Posterior vena cava (tissue), 2 donors: ENCODE results near the gene PGAP3. TPM values are rescaled to one million over a fixed set of nuclear protein-coding genes. Genes with fewer than 3 reads are reported as not detected.

Source experiments
- DNase-seq: peaks from one replicate; pipeline ENCODE4 v3.0.0-alpha.2; 2020; ENCODE audit warnings: low spot score
- intact Hi-C, 2 donors: fragments of 100-400 bp; cut with DNase I; formaldehyde crosslinking; loops; one replicate each; pipeline versions ENCODE4 v1.14.1 to v1.14.2; 2022 to 2023
- total RNA-seq, 2 donors: library from RNA; stranded (reverse); fragmentation: NEBNext Ultra II Directional; extraction: Animal tissue kit (Norgen Biotek cat#: 25700); gene quantifications; one replicate each; pipeline ENCODE4 v1.2.1, GENCODE V29; 2021
- donor health status: DM: yes; HTN: yes; CAD: no.
- donor health status: DM: yes; HTN: yes; CAD: no.

The PGAP3 gene
- total RNA-seq, 2 donors from 2014 or later = 12.0 to 12.3 TPM

DNA sequence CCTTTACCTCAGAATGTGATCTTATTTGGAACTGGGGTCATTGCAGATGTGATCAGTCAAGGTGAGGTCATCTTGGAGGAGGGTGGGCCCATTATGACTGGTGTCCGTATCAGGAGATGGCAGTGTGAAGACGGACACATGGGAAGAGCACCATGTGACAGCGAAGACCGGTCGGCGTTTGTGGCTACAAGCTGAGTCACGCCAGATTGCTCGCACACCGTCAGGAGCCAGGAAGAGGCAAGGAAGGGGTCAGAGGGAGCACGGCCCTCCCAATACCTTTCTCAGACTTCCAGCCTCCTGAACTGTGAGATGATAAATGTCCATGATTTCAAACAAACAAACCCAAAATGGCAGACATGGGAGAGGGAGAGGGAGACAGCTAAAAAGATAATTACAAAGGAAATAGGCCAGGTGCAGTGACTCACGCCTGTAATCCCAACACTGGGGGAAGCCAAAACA is 37.7 kb downstream of the PGAP3 start:
- DNase-seq = no peak
- intact Hi-C loops = no loop called here

DNA sequence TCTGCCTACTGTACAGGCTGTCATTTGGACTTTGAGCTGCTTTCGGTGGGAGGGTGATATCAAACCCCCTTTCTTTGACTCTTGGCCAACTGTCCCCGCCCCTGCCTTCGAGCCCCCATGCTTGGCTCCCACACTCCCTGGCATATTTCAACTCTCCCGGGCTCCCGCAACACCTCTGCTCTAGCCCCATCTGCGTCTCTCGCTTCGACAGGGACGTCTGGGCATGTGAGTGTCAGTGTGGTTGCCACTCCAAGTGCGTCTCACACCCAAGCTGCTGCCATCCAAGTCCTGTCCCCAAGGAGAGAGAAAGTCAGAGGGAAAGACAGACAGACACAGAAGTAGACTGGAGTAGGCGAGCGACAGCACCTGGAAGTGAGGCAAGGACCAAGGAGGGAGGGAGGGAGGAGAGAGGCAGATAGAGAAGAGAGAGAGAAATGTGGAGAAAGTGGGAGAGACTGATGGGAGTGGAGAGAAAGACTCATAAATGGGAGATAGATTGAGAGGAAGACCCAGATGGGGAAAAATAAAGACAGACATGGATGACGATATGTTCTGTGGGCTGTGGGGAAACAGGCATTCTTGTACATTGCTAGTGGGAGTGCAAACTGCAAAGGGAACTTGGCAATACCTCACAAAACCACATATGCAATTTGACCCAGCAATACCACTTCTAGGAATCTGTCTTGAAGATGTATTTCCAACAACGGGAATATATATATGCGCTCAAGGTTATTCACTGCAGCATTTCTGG is 39.1 kb downstream of the PGAP3 start:
- intact Hi-C loops = no loop called here
- DNase-seq = no peak

DNA sequence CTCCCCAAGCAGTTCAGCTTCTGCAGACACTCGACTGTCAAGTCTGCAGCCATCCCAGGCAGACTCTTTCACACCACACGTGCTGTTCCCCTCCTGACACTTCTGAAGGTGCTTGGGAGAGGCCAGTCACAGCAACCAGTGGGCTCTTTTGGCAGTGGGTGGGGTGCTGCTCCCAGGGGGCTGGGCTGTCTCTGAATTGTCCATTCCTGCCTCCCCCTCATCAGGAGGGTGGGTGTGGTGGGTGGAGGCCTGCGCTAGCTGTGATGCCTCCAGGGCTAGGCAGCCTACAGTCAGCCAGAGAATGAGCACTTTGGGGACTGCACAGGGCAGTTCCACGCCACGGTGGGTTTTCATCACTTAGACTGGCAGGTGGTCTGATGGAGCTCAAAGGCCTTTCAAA is 40.6 kb downstream of the PGAP3 start:
- intact Hi-C loops = no loop called here
- DNase-seq = no peak

DNA sequence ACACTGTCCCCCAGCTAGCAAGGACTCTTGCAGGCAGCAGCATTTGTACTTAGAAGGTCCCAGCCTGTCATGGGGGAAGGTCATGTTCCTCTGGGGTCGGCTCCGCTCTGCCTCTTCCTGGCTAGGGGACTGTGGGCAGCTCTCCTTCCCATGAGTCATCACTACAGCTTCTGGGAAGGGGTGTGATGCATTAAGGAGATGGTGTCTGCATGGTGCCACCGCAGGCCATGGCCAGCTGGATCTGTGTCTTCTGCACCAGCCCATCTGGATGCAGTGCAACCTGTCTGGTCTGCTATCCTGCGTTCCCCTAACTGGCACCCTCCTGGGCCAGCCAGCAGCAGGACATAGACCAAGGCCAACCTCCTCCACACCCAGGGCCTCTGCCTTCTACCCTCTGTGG is 44.6 kb downstream of the PGAP3 start:
- no peak for DNase-seq
- intact Hi-C loops = no loop called here

DNA sequence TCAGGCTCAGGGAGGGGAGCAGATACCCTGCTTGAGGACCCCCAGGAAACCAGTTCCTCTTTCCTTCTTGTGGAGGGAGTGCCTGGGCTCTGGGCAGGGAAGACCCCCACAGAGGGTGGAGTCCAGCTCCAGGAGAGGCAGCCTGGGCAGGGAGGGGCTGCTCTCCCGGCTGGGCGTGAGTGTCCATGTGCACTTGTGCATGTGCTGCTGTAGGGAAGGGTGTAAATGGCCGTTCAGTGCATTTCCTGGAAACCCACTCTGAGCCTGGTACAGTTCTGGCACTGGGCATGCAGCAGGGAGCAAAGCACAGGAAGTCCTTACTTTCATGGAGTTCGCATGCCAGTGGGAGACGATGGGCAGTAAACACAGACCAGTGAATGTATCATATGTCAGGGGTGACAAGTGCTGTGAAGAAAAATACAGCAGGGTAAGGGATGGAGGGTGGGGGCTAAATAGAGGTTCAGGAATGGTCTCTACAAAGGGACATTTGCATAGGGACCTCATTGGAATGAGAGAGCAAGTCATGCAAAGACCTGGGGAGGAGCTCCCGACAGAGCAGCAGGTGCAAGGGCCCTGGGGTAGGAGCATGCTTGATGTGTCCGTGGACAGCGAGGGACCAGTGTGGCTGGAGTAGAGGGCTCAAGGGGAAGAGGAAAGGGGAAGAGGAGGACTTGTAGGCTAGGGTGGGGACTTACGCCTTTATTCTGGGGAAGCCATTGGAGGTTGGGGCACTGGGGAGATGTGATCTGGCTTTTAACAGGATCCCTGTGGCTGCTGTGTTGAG is 45.4 kb downstream of the PGAP3 start:
- intact Hi-C loops = no loop called here
- no peak for DNase-seq

DNA sequence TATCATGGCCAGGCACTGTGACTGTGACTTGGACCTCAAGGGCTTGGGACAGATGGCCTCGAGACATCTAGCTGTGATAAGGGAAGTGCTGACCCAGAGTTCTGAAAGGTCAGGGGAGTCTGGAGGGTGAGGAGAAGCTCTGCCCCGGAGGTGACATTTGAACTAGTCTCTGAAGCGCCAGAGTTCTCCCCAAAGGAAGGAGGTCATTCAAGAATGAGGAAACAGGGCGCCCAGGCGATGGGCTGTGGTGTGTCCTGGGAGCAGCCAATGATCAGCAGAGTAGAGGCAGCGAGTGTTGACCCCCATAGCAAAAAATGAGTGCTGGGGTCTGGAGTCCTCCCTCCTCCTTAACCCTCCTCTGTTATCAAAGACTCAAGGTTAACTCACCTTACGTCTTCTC is 46.0 kb downstream of the PGAP3 start:
- intact Hi-C loops = no loop called here
- no peak for DNase-seq

DNA sequence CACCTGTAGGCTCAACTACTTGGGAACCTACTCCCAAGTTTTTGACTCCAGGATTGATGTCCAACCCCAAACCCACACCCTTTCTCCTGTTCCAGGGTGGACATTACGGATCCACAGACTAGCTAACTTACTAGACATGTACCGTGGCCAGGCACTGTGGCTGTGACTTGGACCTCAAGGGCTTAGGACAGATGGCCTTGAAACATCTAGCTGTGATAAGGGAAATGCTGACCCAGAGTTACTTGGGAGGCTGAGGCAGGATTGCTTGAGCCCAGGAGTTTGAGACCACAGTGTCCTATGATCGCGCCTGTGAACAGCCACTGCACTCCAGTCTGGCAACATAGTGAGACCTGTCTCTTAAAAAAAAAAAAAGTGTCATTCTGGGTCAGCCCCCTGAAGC is 46.8 kb downstream of the PGAP3 start:
- intact Hi-C loops = no loop called here

DNA sequence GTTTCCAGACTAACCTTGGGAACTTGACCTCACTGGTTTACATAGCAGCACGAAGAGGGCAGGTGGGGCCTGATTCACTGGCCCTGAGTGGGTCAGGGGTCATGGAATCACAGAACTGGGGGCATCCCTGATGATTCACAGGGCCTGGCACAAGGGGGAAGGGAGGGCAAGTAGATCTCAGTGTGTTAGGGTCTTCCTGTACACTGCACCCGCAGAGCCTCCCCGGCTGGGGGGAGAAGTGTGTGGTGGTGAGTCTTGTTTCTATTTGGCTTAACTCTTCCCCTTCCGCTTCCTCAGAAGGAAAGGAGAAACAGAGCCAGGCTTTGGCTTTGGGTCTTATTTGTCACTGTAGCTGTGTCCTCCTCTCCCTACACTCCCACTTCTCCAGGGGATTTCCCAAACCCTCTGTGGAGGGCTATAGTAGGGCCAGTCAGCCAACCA is 47.2 kb downstream of the PGAP3 start:
- DNase-seq = no peak
- intact Hi-C loops = no loop called here

More for the DNA sequence above, 46.8 kb downstream of the PGAP3 start:
- no peak for DNase-seq

DNA sequence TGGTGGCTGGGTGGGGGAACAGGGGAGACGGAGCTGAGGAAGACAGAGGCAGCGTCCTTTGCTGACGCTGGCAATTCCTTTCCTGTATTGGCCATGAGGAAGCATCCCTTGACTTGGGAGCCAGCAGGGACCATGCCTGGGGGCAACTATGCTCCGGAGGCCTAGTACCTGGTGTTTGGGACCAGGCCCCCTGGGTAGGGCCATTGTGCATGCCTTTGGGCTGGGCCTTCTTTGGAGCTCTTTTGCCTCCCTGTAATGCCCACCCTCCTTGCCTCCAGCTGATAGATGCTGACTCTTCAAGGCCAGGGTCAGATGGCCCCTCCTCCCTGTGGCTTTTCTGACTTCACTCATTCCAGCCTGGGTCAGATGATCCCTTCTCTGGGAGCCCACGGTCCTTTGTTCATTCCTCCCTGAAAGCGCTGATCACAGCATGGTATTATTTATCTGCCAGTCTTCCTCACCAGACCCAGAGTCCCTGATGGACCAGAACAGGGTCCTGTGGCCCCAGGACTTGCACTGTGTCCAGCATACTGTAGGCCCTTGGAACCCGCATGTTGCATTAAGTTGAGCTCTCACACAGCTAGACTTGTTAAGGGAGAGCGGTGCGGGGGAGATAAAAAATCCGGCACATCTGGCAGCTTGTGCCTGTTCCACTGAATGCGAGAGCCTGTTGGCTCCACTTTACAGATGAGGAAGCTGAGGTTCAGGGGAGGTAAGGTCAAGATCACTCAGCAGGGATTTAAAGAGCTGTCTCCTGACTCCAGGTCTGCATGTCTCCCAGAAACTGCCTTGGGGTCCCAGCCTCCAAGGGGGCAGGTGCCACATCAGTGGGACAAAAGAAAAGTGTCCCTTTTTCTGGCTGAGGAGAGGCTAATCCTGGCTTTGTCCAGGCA is 48.0 kb downstream of the PGAP3 start:
- DNase-seq = no peak
- intact Hi-C loops = loop anchor here in 1 of 2 donors (5.0 to 10.0 kb wide), 2 partner anchors 45 to 112 kb away; partner anchors contain the start of gene PGAP3

DNA sequence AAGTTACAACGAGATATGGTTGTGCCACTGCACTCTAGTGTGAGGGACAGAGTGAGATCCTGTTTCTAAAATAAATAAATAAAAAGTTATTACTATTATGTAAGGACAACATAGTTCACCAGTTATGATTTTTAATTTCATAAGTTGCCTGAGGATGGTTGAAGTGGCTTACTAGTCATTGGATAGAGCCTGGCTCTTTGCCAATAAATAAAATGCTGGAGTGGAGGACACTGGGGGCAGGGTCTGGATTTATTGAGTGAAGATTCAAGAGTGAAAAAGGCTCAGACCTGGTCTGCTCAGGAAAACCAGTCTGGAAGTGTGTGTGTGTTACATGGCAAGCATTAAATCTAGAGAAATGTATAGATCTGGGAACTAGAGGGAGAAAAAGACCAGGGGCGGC is 48.8 kb downstream of the PGAP3 start:
- no peak for DNase-seq
- intact Hi-C loops = loop anchor here in 1 of 2 donors (5.0 to 10.0 kb wide), 2 partner anchors 46 to 113 kb away; partner anchors contain the start of gene PGAP3

DNA sequence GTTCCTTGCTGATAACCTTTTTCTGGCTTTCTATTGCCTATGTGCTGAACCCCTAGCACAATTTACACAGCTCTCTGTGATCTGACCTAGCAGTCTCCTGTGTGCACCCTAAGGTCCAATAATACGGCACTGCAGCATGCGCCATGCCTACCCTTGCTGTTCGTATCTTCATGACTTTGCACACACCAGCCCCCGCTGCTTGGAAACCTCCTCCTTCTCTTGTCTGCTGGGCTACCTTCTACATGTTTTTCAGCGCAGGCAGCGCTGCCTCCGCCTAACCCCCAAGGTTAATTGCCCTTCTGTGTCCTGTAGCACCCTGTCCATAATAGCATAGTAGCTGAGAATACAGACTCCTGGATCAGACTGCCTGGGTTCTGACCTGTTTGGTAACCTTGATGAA is 49.5 kb downstream of the PGAP3 start:
- intact Hi-C loops = loop anchor here in 1 of 2 donors (5.0 to 10.0 kb wide), 2 partner anchors 46 to 114 kb away; partner anchors contain the start of gene PGAP3

DNA sequence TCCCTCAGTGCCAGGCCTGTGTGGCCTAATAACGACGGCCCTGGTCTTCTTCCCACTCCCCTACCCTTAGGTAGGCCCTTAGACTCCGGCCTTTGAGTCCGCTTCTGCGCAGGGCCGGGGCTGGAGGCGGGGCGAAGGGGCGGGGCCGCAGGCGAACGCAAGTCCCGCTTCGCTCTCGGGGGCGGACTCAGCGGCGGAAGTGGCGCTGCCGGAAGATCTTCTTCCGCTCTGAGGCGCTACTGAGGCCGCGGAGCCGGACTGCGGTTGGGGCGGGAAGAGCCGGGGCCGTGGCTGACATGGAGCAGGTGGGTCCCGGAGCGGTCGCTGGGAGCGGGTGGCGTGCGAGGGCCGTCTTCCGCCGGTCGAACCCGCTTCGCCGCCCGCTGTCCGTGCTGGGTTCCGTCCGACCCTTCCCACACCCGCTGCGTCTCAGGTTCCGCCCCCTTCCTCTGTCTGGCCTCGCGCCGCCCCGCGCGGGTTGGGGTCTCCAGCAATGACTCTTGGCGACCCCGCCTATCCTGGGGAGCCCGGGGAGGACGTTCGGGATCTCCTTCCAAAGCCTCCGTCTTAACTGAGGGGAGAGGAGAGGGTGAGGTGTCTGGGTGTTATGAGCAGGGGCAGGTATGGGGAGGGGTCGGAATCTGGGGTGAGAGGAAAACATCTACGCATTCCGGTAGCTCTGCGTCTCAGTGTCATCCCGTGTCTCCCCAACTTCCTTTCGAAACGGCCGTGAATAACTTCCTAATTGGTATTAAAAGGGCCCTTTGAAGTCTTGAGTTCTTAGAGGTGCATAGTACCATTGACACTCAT is 50.7 kb downstream of the PGAP3 start, which contains the start of gene STARD3:
STARD3 (plus strand) TSS at position 218 of the 810 bp plus-strand sequence. CDS start 16,388 bp downstream, outside the sequence.
- intact Hi-C loops = loop anchor here in 1 of 2 donors (5.0 to 10.0 kb wide), 2 partner anchors 48 to 115 kb away; partner anchors contain the start of gene PGAP3
- DNase-seq = peak; percentile 98

More for the DNA sequence above, 49.5 kb downstream of the PGAP3 start:
- DNase-seq = no peak

DNA sequence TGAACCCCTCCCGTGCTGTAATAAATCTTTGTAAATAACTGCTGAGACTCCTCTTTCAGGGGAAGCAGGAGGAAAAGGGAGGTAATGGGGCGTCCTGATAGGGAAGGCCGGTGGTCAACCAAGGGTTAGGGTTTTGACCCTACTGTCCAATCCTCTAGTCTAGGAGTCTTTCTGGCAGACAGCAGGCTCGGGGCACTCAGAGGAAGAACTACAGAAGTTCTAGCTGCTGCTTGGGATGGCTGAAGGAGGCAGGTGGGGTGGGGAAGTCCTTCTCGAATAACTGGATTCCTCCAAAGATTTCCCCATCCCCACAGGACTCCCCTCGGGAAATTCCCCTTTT is 51.3 kb downstream of the PGAP3 start:
- intact Hi-C loops = loop anchor here in 1 of 2 donors (5.0 to 10.0 kb wide), 2 partner anchors 48 to 116 kb away; partner anchors contain the start of gene PGAP3
- no peak for DNase-seq

DNA sequence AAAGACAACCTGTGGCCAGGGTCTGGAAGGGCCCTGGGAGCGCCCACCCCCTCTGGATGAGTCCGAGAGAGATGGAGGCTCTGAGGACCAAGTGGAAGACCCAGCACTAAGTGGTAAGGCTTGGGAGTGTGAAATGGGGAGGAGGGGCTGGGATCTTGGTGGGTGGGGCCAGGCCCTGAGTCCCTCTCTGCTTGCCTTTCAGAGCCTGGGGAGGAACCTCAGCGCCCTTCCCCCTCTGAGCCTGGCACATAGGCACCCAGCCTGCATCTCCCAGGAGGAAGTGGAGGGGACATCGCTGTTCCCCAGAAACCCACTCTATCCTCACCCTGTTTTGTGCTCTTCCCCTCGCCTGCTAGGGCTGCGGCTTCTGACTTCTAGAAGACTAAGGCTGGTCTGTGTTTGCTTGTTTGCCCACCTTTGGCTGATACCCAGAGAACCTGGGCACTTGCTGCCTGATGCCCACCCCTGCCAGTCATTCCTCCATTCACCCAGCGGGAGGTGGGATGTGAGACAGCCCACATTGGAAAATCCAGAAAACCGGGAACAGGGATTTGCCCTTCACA is 52.2 kb downstream of the PGAP3 start:
- no peak for DNase-seq
- intact Hi-C loops = loop anchor here in 1 of 2 donors (5.0 to 10.0 kb wide), 2 partner anchors 49 to 117 kb away; partner anchors contain the start of gene PGAP3

DNA sequence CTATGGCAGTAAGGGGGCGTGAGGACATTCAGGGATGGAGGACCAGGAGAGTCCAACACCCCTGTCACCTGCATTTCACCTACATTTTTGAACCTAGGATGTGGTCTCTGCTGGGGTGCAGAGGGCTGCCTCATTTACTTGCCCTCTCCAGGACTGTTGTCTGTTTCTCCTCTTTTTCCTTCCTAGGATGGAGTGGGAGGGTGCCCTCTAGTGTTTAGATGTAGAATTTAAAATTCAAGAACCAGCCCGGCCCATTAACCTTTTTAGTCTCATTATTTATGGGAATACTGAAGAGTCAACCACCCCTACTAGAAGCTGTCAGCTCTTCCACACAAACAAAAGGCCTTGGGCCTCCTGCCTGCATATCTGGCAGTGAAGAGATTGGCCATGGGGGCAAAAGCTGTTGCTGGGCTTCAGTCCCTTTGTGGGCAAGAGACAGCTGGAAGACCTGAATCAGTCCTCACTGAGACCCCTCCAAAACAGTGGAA is 53.4 kb downstream of the PGAP3 start:
- intact Hi-C loops = loop anchor here in 1 of 2 donors (10.0 kb wide), 1 partner anchor 50 kb away; the partner anchor contains the start of gene PGAP3
- no peak for DNase-seq

DNA sequence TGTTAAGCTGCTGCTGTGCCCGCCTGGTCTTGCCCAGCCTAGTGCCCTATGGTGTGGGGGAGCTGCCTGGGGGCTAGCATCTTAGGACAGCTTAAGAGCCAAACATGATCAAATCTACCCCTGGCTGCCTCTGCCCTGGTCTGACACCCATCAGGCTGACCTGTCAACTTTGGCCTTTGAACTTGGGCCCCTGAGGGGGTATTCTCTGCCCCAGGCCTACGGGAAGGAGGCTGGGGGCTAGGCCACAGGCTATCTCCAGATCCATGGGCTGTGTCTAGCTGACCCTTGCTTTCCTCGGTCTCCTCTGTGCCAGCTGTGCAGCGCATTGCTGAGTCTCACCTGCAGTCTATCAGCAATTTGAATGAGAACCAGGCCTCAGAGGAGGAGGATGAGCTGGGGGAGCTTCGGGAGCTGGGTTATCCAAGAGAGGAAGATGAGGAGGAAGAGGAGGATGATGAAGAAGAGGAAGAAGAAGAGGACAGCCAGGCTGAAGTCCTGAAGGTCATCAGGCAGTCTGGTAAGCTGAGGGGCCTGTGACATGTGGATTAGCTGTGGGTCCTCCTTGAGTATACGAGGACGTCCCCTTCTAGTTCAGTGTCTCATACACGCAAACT is 54.2 kb downstream of the PGAP3 start:
- intact Hi-C loops = loop anchor here in 1 of 2 donors (10.0 kb wide), 1 partner anchor 51 kb away; the partner anchor contains the start of gene PGAP3

More for the DNA sequence above, 54.2 kb downstream of the PGAP3 start:
- DNase-seq = no peak
